Measurements from ENCODE around the gene CHMP4A.
"Not testable (repeated sequence)": the region's sequence is repeated elsewhere in the genome, so short reads cannot be mapped to it uniquely, and the experiment has no call there.

The CHMP4A gene

DNA sequence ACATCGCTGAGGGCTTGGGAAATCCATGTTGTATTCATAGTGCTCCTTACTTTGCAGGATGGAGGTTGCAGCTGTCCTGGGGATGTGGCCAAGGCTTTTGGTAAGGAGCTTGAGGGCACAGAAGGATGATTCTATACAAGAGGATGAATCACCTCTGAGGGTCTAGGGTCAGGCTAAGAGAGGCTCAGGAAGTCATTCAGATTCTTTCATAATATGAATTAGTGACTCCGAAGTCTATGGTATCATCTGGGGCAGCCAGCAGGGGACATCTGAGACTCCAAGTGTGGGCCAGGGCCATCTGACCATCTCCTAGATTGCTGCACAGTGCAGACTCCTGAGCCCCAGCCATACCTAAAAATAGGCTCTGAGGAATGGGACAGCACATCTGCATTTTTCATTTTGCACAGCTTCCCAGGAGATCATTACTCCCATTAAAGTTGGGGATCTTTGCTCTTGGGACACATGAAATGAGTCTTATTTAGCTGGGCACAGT is 24.2 kb upstream of the CHMP4A start:
- no peak overlapping the region for H3K9ac ChIP-seq (ENCODE audit: low read depth, low read length)
- H3K4me1 ChIP-seq (ENCODE audit: insufficient read depth, low read length) = no peaks in the 10 kb centered on the region
- peaks cover 34% of the 10 kb centered on the region for H3K36me3 ChIP-seq (ENCODE audit: insufficient read depth, low read length)
- H3K9me3 ChIP-seq (ENCODE audit: control insufficient read depth, insufficient read depth, low read length) = no peaks in the 10 kb centered on the region

DNA sequence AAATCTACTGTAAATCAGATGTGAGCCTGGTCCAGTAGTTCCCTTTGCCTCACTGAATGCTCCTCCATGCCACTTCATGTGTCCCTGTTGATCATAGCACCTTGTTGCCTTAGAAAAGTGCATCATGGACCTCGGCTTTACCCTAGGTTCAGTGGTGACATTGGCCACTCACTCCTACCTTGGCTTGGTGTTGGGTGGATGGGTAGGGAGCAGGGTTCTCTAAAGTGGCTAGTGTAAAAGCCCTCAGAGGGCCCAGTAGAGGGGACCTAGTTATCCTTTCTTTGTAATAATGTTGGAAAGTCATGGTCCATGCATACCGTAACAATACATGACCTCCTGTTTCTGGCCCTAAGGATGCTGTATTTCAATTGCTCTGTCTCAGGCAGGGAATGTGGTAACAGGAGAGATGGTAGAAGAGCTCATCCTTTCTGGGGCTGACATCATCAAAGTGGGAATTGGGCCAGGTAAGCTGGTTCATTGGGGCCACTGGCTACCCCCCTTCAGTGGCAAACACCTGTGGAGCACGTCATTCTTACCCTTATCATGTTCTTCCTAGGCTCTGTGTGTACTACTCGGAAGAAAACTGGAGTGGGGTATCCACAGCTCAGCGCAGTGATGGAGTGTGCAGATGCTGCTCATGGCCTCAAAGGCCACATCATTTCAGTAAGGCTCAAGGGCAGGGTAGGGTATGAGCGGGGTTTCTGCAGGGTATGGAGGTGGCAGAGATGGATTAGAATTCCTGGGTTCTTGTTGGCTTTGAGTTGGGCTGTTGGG is 23.6 kb upstream of the CHMP4A start:
- Histone ChIP-seq H3K9me3 (ENCODE audit: control insufficient read depth, insufficient read depth, low read length) (no peaks in the 10 kb centered on the region), H3K9ac (ENCODE audit: low read depth, low read length) (no peak overlapping the region), H3K4me1 (ENCODE audit: insufficient read depth, low read length) (no peaks in the 10 kb centered on the region), H3K36me3 (ENCODE audit: insufficient read depth, low read length) (peaks cover 34% of the 10 kb centered on the region)

DNA sequence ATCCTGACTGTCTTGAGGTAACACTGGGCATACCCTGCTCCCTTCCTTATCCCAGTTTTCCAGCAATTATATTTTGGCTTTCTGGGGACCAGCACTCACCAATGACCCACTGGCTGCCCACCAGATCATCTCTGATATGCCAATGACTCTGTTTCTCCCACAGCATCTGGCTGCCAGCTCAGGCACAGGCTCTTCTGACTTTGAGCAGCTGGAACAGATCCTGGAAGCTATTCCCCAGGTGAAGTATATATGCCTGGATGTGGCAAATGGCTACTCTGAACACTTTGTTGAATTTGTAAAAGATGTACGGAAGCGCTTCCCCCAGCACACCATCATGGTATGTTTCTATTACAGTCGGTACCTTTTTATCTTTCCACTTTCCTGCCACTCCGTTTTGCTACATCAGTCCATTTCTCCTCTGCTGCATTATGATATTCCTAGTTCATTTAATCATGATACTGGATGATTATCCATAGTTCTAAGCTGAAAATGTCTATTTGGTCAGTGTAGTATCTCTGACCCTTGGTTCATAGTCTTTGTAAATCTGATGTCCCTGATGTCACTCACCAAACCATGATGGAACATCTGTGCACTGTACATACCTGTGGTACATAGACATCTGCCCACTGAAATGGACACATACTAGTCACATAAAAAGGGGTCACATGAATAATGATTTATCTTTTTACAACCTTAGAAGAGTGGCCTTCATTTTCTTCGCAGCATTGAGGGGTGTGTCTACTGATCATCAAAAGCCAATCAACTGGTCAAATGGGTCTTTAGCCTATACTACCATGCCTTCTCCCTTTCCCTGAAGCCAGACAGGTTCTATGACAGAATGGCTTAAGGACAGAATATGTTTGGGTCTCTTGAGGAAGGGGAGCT is 22.8 kb upstream of the CHMP4A start:
- Histone ChIP-seq H3K4me1 (ENCODE audit: insufficient read depth, low read length) (no peaks in the 10 kb centered on the region), H3K9ac (ENCODE audit: low read depth, low read length) (no peak overlapping the region), H3K9me3 (ENCODE audit: control insufficient read depth, insufficient read depth, low read length) (no peaks in the 10 kb centered on the region), H3K36me3 (ENCODE audit: insufficient read depth, low read length) (peaks cover 34% of the 10 kb centered on the region)

DNA sequence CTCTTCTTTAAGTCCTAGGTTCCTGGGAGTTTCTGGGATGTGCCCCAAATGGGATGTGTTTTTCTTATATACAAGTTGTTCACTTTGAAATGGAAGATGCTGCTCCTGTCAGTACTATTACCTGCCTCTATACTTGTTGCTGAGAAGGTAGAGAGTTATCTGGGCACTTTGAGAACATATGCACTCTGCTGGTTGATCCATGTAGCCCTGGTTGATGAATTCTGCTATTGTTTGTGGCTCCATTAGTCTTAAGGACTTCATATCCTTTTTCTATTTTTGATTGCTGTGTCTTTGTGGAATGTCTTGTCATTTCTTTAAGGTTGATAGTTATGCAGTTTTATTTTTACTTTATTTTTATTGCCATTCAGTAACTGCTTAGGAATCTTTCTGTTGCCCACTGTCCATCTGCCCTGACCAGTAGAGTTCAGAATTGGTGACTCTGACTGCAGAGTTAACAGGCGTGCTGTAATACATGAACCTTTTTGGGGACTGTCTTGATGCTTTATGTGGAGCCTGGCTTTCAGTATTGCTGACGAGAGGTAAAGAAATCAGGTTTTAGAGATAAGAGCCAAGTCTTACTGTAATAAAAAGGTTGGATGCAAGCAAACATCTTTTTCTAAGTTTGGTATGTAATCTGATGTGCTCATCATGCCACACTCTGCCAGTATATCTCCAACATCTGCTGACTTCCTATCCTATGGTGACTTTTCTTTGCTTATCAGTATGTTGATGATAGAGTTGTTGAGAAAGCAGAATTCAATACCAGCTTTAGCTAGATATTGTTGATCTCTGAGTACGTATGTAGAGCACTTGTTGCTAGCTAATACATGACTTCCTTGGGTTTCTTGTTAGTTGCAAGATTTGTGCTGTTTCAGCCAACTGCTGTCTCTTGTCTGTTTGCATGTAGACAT is 21.1 kb upstream of the CHMP4A start:
- H3K9ac ChIP-seq (ENCODE audit: low read depth, low read length) = no peak overlapping the region

DNA sequence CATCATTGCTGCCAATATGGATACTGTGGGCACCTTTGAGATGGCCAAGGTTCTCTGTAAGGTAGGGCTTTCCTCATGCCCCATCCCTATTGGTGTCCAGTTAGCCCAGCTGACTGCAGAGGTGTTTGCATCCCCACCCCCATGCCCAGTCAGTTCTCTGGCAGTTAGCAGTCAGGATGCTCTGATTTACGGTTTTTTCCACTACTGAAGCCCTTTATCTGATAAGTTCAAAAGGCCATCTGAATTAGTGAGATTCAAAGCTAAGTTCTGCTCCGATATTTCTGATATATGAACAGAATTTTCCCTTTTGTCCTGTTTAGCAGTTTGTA is 20.2 kb upstream of the CHMP4A start:
- Histone ChIP-seq H3K4me1 (ENCODE audit: insufficient read depth, low read length) (no peaks in the 10 kb centered on the region), H3K36me3 (ENCODE audit: insufficient read depth, low read length) (peaks cover 23% of the 10 kb centered on the region), H3K9me3 (ENCODE audit: control insufficient read depth, insufficient read depth, low read length) (no peaks in the 10 kb centered on the region), H3K9ac (ENCODE audit: low read depth, low read length) (peak overlapping the region; percentile 97)

More for the DNA sequence above, 21.1 kb upstream of the CHMP4A start:
- H3K36me3 ChIP-seq (ENCODE audit: insufficient read depth, low read length) = peaks cover 25% of the 10 kb centered on the region
- no peaks in the 10 kb centered on the region for H3K4me1 ChIP-seq (ENCODE audit: insufficient read depth, low read length)
- no peaks in the 10 kb centered on the region for H3K9me3 ChIP-seq (ENCODE audit: control insufficient read depth, insufficient read depth, low read length)

DNA sequence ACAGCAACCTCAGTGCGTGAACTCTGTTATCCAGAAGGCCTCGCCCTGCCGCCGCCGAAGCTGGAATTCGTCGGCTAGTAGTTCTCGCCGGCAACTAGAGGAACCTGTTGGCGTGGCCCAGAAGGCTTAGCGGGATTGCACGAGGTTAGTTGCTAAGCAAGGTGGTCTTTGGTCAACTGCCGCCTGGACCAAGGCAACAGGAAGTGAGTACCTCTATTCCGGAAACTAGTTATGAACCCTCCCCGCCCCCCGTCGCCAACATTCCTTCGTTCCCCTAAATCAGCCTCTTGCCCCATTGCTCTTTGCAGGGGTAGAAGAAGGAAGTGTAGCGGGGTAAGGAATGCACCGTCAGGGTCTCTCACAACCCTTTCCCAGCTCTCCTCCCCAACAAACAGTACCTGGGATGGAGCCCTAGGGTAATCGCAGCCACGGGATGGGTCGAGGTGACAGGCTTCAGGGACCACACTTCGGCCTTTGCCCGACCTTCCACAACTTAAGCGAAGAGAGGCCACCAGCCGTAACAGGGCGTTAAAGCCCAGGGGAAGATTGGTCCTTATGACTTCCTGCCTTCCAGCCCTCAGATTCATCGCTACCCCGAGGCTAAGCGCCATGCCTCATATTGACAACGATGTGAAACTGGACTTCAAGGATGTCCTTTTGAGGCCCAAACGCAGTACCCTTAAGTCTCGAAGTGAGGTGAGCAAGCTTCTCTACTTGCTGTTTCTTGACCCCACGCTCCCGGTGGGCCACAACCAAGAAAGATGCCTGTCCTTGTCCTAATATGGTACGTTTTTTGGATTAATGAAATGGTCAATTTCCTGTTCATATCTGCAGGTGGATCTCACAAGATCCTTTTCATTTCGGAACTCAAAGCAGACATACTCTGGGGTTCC is 19.6 kb upstream of the CHMP4A start, which contains the start of gene GMPR2:
TSS of gene GMPR2 (plus strand) at position 285 of the 893 bp plus-strand sequence. CDS start at position 610, 325 bp downstream.
- Histone ChIP-seq H3K9ac (ENCODE audit: low read depth, low read length) (peak within 1 kb of the TSS; percentile 97), H3K36me3 (ENCODE audit: insufficient read depth, low read length) (peaks cover 23% of the 10 kb centered on the region), H3K9me3 (ENCODE audit: control insufficient read depth, insufficient read depth, low read length) (no peaks in the 10 kb centered on the region), H3K4me1 (ENCODE audit: insufficient read depth, low read length) (no peaks in the 10 kb centered on the region)

DNA sequence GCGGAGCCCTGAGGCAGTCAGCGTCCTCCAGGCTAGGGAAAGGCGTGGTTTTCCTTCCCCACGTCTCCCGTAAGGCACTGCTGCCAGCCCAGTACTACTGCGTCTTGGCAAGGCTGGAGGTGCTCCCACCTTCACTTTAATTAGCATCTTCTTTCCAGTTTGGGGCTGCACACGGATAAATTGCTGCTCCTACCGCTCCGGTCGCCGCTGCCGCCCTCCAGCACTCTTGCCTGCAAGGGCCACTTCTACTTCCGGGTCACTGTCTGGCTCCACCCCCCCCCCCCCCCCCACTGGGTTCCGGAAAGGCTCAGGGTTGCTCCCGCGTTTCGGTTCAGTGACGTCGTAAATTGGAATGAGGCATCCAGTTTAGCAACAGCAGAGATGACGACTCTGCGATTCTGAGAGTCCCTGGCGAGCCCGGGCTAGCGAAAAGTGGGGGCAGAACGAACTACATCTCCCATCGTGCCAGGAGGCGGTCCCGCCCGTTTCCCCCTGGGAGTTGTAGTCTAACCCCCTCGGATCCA is 18.9 kb upstream of the CHMP4A start, which contains the start of gene NEDD8:
TSS of gene NEDD8 (minus strand) at position 247 of the 524 bp plus-strand sequence. CDS start at position 147, 100 bp downstream.
- peaks cover 20% of the 10 kb centered on the region for H3K36me3 ChIP-seq (ENCODE audit: insufficient read depth, low read length)
- H3K9me3 ChIP-seq (ENCODE audit: control insufficient read depth, insufficient read depth, low read length) = no peaks in the 10 kb centered on the region
- H3K4me1 ChIP-seq (ENCODE audit: insufficient read depth, low read length) = no peaks in the 10 kb centered on the region
- peak within 1 kb of the TSS; percentile 97 for H3K9ac ChIP-seq (ENCODE audit: low read depth, low read length)

DNA sequence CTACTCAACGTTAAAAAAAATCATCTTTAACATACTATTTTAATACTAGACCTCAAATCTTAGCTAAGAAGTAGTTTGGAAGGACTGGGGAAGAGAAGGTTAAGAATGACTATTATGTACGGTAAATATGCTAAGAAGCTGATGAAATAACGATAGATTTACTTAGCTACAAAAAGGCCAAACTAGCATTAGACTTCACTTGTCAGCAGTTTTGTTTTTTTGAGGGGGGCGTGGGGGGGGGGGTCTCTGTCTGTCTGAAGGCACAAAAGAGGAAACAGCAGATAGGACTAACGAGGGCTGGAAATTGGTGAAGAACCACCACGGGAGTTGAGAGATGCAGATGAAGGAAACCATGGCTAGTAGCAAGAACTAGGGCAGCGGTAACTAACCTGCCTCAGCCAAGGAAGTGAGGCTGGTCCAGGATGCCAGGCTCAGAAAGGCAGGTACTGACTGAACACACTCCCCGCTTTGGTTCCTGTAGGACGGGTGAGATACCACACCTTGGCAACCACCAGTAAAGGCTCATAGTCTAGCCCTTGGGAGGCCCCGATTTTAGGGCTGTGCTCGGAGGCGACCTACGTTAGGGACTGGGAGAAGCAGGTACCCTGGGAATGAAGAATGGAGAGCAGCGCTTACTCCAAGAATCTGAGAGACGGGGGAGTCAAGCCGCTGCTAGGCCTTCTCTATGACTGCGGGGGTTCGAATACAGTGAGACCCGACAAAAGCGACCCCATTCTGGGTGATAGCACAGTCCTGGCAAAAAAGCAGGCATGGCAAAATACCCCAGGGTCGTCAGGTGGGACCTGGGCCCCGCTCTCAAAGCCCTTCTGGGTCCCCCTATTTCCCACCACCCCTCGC is 18.2 kb upstream of the CHMP4A start:
- Histone ChIP-seq H3K4me1 (ENCODE audit: insufficient read depth, low read length) (no peaks in the 10 kb centered on the region), H3K9me3 (ENCODE audit: control insufficient read depth, insufficient read depth, low read length) (no peaks in the 10 kb centered on the region), H3K36me3 (ENCODE audit: insufficient read depth, low read length) (peaks cover 14% of the 10 kb centered on the region), H3K9ac (ENCODE audit: low read depth, low read length) (peak overlapping the region; percentile 97)

DNA sequence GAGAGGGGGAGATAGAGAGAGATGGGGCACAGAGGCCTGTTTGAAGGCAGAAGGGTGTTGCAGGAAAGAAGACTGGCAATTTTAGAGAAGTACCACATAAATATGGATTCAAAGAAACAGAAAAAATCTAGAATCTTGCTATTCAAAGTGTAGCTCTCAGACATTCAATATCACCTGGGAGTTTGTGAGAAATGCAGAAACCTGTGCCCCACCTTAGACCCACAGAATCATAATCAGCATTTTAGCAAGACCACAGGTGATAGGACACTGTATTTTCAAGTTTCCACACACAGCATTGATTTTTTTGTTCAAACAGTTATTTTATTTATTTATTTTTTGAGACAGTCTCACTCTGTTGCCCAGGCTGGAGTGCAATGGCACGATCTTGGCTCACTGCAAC is 15.6 kb upstream of the CHMP4A start:
- no peaks in the 10 kb centered on the region; the same call in none of the 2 replicates for H3K36me3 ChIP-seq (ENCODE audit: insufficient read depth, low read length)
- no peaks in the 10 kb centered on the region for H3K4me1 ChIP-seq (ENCODE audit: insufficient read depth, low read length)
- H3K9ac ChIP-seq (ENCODE audit: low read depth, low read length) = no peak overlapping the region
- no peaks in the 10 kb centered on the region for H3K9me3 ChIP-seq (ENCODE audit: control insufficient read depth, insufficient read depth, low read length)

DNA sequence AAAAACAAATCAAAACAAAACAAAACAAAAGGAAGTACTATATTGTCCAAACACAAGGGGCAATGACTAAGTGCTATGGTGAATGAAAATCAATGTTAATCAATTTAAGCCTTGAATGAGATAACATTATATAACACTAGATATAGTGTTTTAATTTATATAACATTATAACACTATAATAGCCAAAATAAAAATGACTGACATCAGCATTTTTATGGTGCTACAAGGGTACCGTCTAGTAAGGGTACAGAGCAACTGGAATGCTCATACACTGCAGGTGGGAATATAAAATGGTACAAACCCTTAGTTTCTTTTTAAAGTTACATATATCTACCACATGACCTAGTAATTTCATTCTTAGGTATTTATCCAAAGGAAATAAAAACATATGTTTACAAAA is 13.2 kb upstream of the CHMP4A start:
- Histone ChIP-seq H3K4me1 (ENCODE audit: insufficient read depth, low read length) (no peaks in the 10 kb centered on the region), H3K36me3 (ENCODE audit: insufficient read depth, low read length) (no peaks in the 10 kb centered on the region; the same call in none of the 2 replicates), H3K9ac (ENCODE audit: low read depth, low read length) (no peak overlapping the region), H3K9me3 (ENCODE audit: control insufficient read depth, insufficient read depth, low read length) (no peaks in the 10 kb centered on the region)

DNA sequence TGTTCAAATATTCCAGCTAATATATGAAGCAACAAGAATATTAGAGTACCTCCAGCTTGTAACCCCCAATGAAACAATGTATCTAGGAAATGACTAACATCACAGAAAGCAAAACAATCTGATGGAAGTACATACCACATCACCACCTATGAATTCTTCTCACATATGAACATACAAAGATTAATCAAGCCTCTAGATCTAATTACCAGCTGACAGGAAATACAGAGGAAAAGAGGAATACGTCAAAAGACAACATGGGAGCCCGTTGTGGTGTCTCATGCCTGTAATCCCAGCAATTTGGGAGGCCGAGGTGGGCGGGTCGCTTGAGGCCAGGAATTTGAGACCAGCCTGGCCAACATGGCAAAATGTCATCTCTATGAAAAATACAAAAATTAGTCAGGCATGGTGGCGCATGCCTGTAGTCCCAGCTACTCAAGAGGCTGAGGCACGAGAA is 11.4 kb upstream of the CHMP4A start:
- H3K9me3 ChIP-seq (ENCODE audit: control insufficient read depth, insufficient read depth, low read length) = no peaks in the 10 kb centered on the region
- H3K4me1 ChIP-seq (ENCODE audit: insufficient read depth, low read length) = no peaks in the 10 kb centered on the region
- no peak overlapping the region for H3K9ac ChIP-seq (ENCODE audit: low read depth, low read length)
- H3K36me3 ChIP-seq (ENCODE audit: insufficient read depth, low read length) = no peaks in the 10 kb centered on the region; the same call in 1 of the 2 replicates

DNA sequence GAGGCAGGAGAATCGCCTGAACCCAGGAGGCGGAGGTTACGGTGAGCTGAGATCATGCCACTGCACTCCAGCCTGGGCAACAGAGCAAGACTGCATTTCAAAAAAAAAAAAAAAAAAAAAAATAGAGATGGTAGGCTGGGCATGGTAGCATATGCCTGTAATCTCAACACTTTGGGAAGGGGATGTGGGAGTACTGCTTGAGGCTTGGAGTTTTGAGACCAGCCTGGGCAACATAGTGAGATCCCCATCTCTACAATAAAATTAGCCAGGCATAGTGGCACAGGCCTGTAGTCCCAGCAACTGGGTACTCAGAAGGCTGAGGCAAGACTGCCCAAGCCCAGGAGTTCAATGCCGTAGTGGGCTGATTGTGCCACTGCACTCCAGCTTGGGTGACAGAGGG is 9.7 kb upstream of the CHMP4A start:
- H3K9ac ChIP-seq (ENCODE audit: low read depth, low read length); H3K4me1 ChIP-seq (ENCODE audit: insufficient read depth, low read length); H3K9me3 ChIP-seq (ENCODE audit: control insufficient read depth, insufficient read depth, low read length); H3K36me3 ChIP-seq (ENCODE audit: insufficient read depth, low read length): not testable (repeated sequence)

Data from ES-I3 (cell line).